ENCODE data around the gene UBA52.

The UBA52 gene

GRCh38 chr19:18541258-18541991 is 30.2 kb upstream of the UBA52 start:
- peaks cover 20% of the 10 kb centered on the region for H3K4me1 ChIP-seq (ENCODE audit: control insufficient read depth, low read length)
- H3K9me2 ChIP-seq (replicated peaks; ENCODE audit: control insufficient read depth, low read length) = no peaks in the 10 kb centered on the region
- peaks cover 13% of the 10 kb centered on the region for H3K79me2 ChIP-seq (ENCODE audit: control insufficient read depth, low read length)
- no peaks in the 10 kb centered on the region for H3K9me3 ChIP-seq (ENCODE audit: control insufficient read depth, insufficient read depth, low read length)
- H3K4me3 ChIP-seq (ENCODE audit: low read length) = no peak overlapping the region
- no peak for TF ChIP-seq EZH2phosphoT487 (IDR thresholded peaks at IDR 0.05; ENCODE audit: borderline replicate concordance, low read length)
- no peak for TF ChIP-seq CTCF (IDR thresholded peaks at IDR 0.05; ENCODE audit: low read depth, low read length, poor library complexity, severe bottlenecking)
- peak overlapping the region; percentile 97; the same call in 1 of the 2 replicates for H3K4me2 ChIP-seq (ENCODE audit: low read length)
- H4K20me1 ChIP-seq (ENCODE audit: control insufficient read depth, insufficient read depth, low read depth, low read length) = no peaks in the 10 kb centered on the region
- no peaks in the 10 kb centered on the region for H3K27me3 ChIP-seq (ENCODE audit: control insufficient read depth, low read length)
- H3K27ac ChIP-seq (ENCODE audit: low read depth, low read length) = no peak overlapping the region
- peaks cover 29% of the 10 kb centered on the region for H3K36me3 ChIP-seq (ENCODE audit: control insufficient read depth, low read length)
- no peaks in the 10 kb centered on the region for H3F3A ChIP-seq (ENCODE audit: control insufficient read depth, insufficient read depth)

- peaks cover 29% of the 10 kb centered on the region for H3K36me3 ChIP-seq (ENCODE audit: control insufficient read depth, low read length)
- peak overlapping the region; percentile 86 for H3K4me3 ChIP-seq (ENCODE audit: low read length)
- H4K20me1 ChIP-seq (ENCODE audit: control insufficient read depth, insufficient read depth, low read depth, low read length) = no peaks in the 10 kb centered on the region
- no peak for TF ChIP-seq EZH2phosphoT487 (IDR thresholded peaks at IDR 0.05; ENCODE audit: borderline replicate concordance, low read length)
- TF ChIP-seq CTCF (IDR thresholded peaks at IDR 0.05; ENCODE audit: low read depth, low read length, poor library complexity, severe bottlenecking) = no peak
- no peaks in the 10 kb centered on the region for H3K9me2 ChIP-seq (replicated peaks; ENCODE audit: control insufficient read depth, low read length)
- peaks cover 20% of the 10 kb centered on the region for H3K4me1 ChIP-seq (ENCODE audit: control insufficient read depth, low read length)
- H3K4me2 ChIP-seq (ENCODE audit: low read length) = peak overlapping the region; percentile 97
- no peaks in the 10 kb centered on the region for H3F3A ChIP-seq (ENCODE audit: control insufficient read depth, insufficient read depth)
- H3K79me2 ChIP-seq (ENCODE audit: control insufficient read depth, low read length) = peaks cover 13% of the 10 kb centered on the region
- H3K9me3 ChIP-seq (ENCODE audit: control insufficient read depth, insufficient read depth, low read length) = no peaks in the 10 kb centered on the region
- no peaks in the 10 kb centered on the region for H3K27me3 ChIP-seq (ENCODE audit: control insufficient read depth, low read length)
- peak overlapping the region; percentile 14; the same call in 1 of the 2 replicates for H3K27ac ChIP-seq (ENCODE audit: low read depth, low read length)
Observed at GRCh38 chr19:18541992-18542940, 29.4 kb upstream of the UBA52 start.

- peak within 1 kb of the TSS; percentile 89 for H3K4me3 ChIP-seq (ENCODE audit: low read length)
- no peaks in the 10 kb centered on the region for H3K9me2 ChIP-seq (replicated peaks; ENCODE audit: control insufficient read depth, low read length)
- H3K4me2 ChIP-seq (ENCODE audit: low read length) = peak within 1 kb of the TSS; percentile 97
- TF ChIP-seq CTCF (IDR thresholded peaks at IDR 0.05; ENCODE audit: low read depth, low read length, poor library complexity, severe bottlenecking) (no peak), EZH2phosphoT487 (IDR thresholded peaks at IDR 0.05; ENCODE audit: borderline replicate concordance, low read length) (no peak)
- H4K20me1 ChIP-seq (ENCODE audit: control insufficient read depth, insufficient read depth, low read depth, low read length) = no peaks in the 10 kb centered on the region
- H3K9me3 ChIP-seq (ENCODE audit: control insufficient read depth, insufficient read depth, low read length) = no peaks in the 10 kb centered on the region
- H3K27me3 ChIP-seq (ENCODE audit: control insufficient read depth, low read length) = no peaks in the 10 kb centered on the region
- peaks cover 13% of the 10 kb centered on the region for H3K79me2 ChIP-seq (ENCODE audit: control insufficient read depth, low read length)
- H3K4me1 ChIP-seq (ENCODE audit: control insufficient read depth, low read length) = peaks cover 20% of the 10 kb centered on the region
- no peaks in the 10 kb centered on the region for H3F3A ChIP-seq (ENCODE audit: control insufficient read depth, insufficient read depth)
- peaks cover 27% of the 10 kb centered on the region for H3K36me3 ChIP-seq (ENCODE audit: control insufficient read depth, low read length)
- peak within 1 kb of the TSS; percentile 14; the same call in 1 of the 2 replicates for H3K27ac ChIP-seq (ENCODE audit: low read depth, low read length)
Observed at GRCh38 chr19:18542941-18543813, 28.5 kb upstream of the UBA52 start, which contains the start of gene FKBP8. Gene FKBP8, minus strand, starts transcription at chr19:18543573. Its CDS starts 1,603 bp downstream, at chr19:18541970.
